ENCODE results near the gene TXK. TPM values are rescaled to one million over a fixed set of nuclear protein-coding genes. Genes with fewer than 3 reads are reported as not detected.
A peak's percentile ranks its signal among the peaks of the same experiment; 100 is the strongest.

TXK gene
- total RNA-seq, 1 experiment from 2014 or later: 1.7 TPM

GRCh38 chr4:48079972-48080391, 54.1 kb downstream of the TXK start:
- TF ChIP-seq FOSL1 (IDR thresholded peaks at IDR 0.05; ENCODE audit: low read depth): 0 out of 2 replicates have a peak, but pooled peaks have one; percentile 6
- TF ChIP-seq YY1 (IDR thresholded peaks at IDR 0.05; ENCODE audit: extremely low read depth, insufficient replicate concordance, low read depth, low read length): peak; percentile 33
- TF ChIP-seq CBX3 (IDR thresholded peaks at IDR 0.05; ENCODE audit: low read depth): no peak
- peak; percentile 20; the same call in 1 of the 2 replicates for TF ChIP-seq JUND (IDR thresholded peaks at IDR 0.05)
- ChIA-PET RAD21 (ENCODE audit: low non-redundant PET in 1 of 2, low total read pairs in 2 of 2, uncharacterized antibody in 2 of 2, unreplicated experiment in 2 of 2) (no interaction called here), CTCF (no interaction called here), POLR2A (no interaction called here)
- peak; percentile 77 for ATAC-seq
- intact Hi-C loops (cut with micrococcal nuclease): loop anchor here (10.0 kb wide), 1 partner anchor 515 kb away; no protein-coding TSS in a partner anchor
- Histone ChIP-seq H3K4me3 (replicated peaks in 1 of 2; ENCODE audit: low read depth in 1 of 2, low read length in 2 of 2) (peak overlapping the region in 1 of 2 experiments; percentile 46; a peak in 2 of 4 replicates), H3K4me2 (ENCODE audit: low read length) (peak overlapping the region; percentile 72), H3K27me3 (ENCODE audit: insufficient read depth, low read length) (no peaks in the 10 kb centered on the region), H3K36me3 (ENCODE audit: control insufficient read depth in 1 of 2, insufficient read depth in 2 of 2, low read length in 2 of 2) (no peaks in the 10 kb centered on the region), H3K27ac (ENCODE audit: low read depth, low read length) (peak overlapping the region; percentile 45), H2AFZ (ENCODE audit: low read depth, low read length, poor library complexity, severe bottlenecking) (peak overlapping the region; percentile 91), H3K9me3 (ENCODE audit: control insufficient read depth in 1 of 2, insufficient read depth in 1 of 2, low read depth in 1 of 2, low read length in 2 of 2) (no peaks in the 10 kb centered on the region), H3K4me1 (ENCODE audit: control insufficient read depth in 1 of 2, insufficient read depth in 2 of 2, low read length in 2 of 2) (peaks cover 24 to 36% of the 10 kb centered on the region in 2 experiments), H3K9me2 (ENCODE audit: insufficient read depth) (no peaks in the 10 kb centered on the region), H3K9ac (ENCODE audit: low read length) (peak overlapping the region; percentile 37), H3K79me2 (ENCODE audit: insufficient read depth, low read length) (no peaks in the 10 kb centered on the region), H4K20me1 (ENCODE audit: insufficient read depth) (no peaks in the 10 kb centered on the region)
- DNase-seq (ENCODE audit: low read depth, low spot score): no peak
- no TSS peak for BruUV-seq (replicated peaks)

- Histone ChIP-seq H3K4me3 (replicated peaks in 1 of 2; ENCODE audit: low read depth in 1 of 2, low read length in 2 of 2) (peak overlapping the region in 1 of 2 experiments; percentile 46; a peak in 1 of 4 replicates), H3K27me3 (ENCODE audit: insufficient read depth, low read length) (no peaks in the 10 kb centered on the region), H3K4me1 (ENCODE audit: control insufficient read depth in 1 of 2, insufficient read depth in 2 of 2, low read length in 2 of 2) (peaks cover 24 to 36% of the 10 kb centered on the region in 2 experiments), H3K79me2 (ENCODE audit: insufficient read depth, low read length) (no peaks in the 10 kb centered on the region), H3K9me3 (ENCODE audit: control insufficient read depth in 1 of 2, insufficient read depth in 1 of 2, low read depth in 1 of 2, low read length in 2 of 2) (no peaks in the 10 kb centered on the region), H3K4me2 (ENCODE audit: low read length) (peak overlapping the region; percentile 72), H3K9ac (ENCODE audit: low read length) (no peak overlapping the region), H3K9me2 (ENCODE audit: insufficient read depth) (no peaks in the 10 kb centered on the region), H3K36me3 (ENCODE audit: control insufficient read depth in 1 of 2, insufficient read depth in 2 of 2, low read length in 2 of 2) (no peaks in the 10 kb centered on the region), H4K20me1 (ENCODE audit: insufficient read depth) (no peaks in the 10 kb centered on the region), H2AFZ (ENCODE audit: low read depth, low read length, poor library complexity, severe bottlenecking) (peak overlapping the region; percentile 91), H3K27ac (ENCODE audit: low read depth, low read length) (peak overlapping the region; percentile 45)
- TF ChIP-seq FOSL1 (IDR thresholded peaks at IDR 0.05; ENCODE audit: low read depth): no peak
- no peak for TF ChIP-seq CBX3 (IDR thresholded peaks at IDR 0.05; ENCODE audit: low read depth)
- TF ChIP-seq, protein P1, sequence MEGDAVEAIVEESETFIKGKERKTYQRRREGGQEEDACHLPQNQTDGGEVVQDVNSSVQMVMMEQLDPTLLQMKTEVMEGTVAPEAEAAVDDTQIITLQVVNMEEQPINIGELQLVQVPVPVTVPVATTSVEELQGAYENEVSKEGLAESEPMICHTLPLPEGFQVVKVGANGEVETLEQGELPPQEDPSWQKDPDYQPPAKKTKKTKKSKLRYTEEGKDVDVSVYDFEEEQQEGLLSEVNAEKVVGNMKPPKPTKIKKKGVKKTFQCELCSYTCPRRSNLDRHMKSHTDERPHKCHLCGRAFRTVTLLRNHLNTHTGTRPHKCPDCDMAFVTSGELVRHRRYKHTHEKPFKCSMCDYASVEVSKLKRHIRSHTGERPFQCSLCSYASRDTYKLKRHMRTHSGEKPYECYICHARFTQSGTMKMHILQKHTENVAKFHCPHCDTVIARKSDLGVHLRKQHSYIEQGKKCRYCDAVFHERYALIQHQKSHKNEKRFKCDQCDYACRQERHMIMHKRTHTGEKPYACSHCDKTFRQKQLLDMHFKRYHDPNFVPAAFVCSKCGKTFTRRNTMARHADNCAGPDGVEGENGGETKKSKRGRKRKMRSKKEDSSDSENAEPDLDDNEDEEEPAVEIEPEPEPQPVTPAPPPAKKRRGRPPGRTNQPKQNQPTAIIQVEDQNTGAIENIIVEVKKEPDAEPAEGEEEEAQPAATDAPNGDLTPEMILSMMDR (IDR thresholded peaks at IDR 0.05 in 2 of 3, conservative IDR thresholded peaks at IDR 0.05 in 1 of 3; ENCODE audit: borderline replicate concordance in 1 of 3, insufficient read depth in 1 of 3, low read depth in 2 of 3, low read length in 2 of 3): no peak
- TF ChIP-seq ELF1 (IDR thresholded peaks at IDR 0.05; ENCODE audit: borderline replicate concordance, low read depth): no peak
- TF ChIP-seq JUND (IDR thresholded peaks at IDR 0.05): no peak
- TF ChIP-seq, protein P2, sequence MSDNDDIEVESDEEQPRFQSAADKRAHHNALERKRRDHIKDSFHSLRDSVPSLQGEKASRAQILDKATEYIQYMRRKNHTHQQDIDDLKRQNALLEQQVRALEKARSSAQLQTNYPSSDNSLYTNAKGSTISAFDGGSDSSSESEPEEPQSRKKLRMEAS (IDR thresholded peaks at IDR 0.05): no peak
- TF ChIP-seq CEBPB (IDR thresholded peaks at IDR 0.05; ENCODE audit: low read depth): no peak
- TF ChIP-seq YY1 (IDR thresholded peaks at IDR 0.05; ENCODE audit: extremely low read depth, insufficient replicate concordance, low read depth, low read length): no peak
- no peak for TF ChIP-seq ZFX (IDR thresholded peaks at IDR 0.05)
- no peak for TF ChIP-seq EZH2 (IDR thresholded peaks at IDR 0.05)
- TF ChIP-seq POLR2A (IDR thresholded peaks at IDR 0.05; ENCODE audit: borderline replicate concordance, extremely low read depth, insufficient read depth, insufficient read length): no peak
- no peak for DNase-seq (ENCODE audit: low read depth, low spot score)
- CTCF ChIA-PET: no interaction called here
- RAD21 ChIA-PET (ENCODE audit: low non-redundant PET in 1 of 2, low total read pairs in 2 of 2, uncharacterized antibody in 2 of 2, unreplicated experiment in 2 of 2): no interaction called here
- POLR2A ChIA-PET: no interaction called here
- BruUV-seq (replicated peaks): no TSS peak
- intact Hi-C loops (cut with micrococcal nuclease): no loop called here
- ATAC-seq: peak; percentile 43
These were observed 55.0 kb downstream of the TXK start for GRCh38 chr4:48078862-48079655.

All from HCT116 (cell line).